Stimulated activated CD4-positive, alpha-beta T cell treated with anti-CD3 and anti-CD28 coated beads, Interleukin-15, amount 100 ng/mL, for 24 hours (primary cell): ENCODE data around the gene ATP11A.

Experiments
- DNase-seq: peaks from one replicate; pipeline ENCODE4 v3.0.0-alpha.2; 2020

Gene ATP11A

DNA sequence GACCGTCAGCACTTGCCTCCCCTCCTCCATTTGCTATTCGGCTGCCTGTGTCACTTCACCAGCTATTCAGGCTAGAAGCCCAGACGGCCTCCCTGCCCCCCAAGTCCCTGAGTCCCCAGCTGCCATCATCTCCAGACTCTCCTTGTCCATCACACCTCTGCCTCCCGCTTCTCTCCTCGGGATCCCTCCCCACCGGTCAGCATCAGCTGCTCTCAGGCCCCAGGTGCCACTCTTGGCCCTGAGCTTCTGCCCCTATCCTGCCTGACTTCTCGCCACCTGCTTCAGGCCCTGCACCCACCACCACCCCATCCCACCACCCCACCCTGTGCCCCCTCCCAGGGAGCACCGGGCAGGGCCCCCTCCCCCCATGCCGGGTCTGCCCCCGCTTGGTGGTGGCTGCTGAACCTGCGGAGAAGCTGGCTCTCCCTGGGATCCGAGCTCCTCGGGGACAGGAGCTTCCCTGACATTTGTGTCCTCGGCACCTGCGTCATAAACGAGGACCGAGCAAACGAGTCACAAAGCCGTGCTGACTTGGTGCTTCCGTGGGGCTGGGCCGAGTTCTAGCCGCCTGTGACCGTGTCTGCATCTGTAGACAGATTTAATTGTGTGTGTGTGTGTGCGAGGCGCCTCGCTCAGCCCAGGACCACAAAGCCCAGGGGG is 208.9 kb downstream of the ATP11A start:
- no peak for DNase-seq

DNA sequence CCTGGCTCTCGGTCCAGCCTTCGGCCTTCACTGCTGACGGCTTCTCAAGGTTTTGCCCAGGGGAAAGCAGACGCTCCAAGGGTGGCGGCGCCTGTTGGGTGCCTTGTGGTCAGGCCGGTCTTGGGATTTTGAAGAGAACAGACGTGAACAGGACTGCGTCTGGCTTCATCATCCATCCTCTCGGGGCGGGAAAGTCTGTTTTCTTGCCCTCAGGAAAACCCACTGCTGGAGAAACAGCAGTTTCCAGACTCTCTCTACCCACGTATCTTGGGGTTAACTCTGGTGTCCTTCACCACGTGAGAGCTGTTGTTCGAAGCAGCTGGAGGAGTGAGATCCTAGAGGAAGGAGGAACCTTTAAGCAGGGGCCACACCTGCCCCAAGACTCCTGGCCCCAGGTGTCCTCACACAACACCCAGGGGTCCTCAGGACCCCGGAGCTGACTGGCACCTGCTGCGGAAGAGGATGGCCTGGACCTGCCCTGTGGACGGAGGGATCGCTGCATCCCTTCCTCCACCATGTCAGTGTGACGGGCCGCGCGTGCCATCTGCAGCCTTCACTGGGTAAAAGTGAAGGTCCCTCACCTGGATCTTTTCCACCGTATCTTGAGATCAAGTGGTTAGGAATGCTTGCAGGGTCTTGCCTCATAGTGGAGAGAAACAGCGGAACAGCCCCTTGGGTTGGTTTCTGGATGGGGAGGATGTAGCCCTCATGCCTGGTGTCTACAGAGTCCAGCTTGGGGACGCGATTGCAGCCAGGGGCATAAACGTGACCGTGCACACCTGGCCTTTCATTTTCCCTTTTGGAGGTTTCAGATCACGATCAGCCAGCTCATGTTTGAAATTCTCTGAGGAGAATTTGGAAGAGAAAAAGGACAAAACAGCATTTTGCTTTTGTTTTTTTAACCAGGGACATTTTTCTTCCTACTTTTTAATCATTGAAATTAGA is 209.7 kb downstream of the ATP11A start:
- no peak for DNase-seq

DNA sequence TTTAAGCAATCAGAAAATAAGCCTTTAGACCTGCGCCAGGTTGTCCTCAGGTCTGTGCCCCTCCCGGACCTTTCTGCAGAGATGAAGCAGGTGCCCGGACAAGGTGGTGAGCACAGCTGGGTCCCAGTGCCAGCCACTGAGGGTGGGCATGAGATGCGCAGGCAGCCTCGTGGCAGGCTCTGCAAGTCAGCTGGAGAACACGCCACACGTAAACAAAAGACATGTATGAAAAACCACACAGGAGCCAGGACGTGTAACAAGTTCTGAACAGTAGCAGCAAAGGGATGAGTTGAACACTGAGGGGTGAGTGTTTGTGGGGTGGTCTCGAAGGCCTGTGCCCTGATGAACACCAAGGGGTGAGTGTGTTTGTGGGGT is 210.4 kb downstream of the ATP11A start:
- DNase-seq, result no peak

DNA sequence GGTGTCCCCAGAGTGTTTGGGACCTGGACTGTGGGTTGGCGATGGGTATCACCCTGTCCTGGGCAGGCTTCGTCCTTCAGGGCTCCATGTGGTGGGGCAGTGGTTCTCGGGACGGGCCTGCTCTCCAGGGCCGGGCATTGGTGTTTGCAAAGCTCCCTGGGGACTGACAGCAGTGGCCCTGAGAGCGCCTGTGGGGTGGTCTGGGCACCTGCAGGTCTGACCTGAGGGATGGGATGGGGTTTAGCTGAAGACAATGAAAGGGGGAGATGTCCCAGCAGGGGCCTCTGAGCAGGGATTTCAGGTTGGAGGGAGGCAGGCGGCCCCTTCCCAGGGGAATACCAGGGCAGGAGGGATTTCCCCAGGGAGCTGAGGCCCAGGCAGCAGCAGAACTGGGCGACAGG is 210.9 kb downstream of the ATP11A start:
- DNase-seq, result no peak

DNA sequence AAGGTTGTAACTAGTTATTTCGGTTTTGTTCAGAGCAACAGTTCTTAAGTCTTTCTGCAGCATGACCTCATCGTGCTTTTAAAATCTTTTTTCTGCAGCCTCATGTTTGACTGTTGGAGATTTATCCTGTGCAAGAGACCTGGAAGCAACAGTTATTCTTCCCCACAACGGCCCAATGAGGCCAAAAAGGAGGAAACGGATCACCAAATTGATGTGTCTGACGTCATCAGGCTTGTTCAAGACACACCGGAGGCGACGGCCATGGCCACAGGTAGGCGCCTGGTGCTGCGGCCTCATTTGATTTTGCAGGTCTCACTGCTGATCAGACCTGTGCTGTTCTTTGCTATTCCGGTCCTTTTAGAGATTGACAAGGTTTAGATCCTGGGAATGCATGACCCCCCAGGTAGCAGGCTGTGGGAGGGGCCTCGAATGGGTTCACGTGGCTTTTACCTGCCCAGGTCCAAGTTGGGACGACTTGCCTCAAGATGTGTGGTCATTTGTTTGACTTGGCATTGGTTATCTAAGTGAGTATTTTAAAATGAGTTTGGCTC is 212.3 kb downstream of the ATP11A start:
- no peak for DNase-seq

DNA sequence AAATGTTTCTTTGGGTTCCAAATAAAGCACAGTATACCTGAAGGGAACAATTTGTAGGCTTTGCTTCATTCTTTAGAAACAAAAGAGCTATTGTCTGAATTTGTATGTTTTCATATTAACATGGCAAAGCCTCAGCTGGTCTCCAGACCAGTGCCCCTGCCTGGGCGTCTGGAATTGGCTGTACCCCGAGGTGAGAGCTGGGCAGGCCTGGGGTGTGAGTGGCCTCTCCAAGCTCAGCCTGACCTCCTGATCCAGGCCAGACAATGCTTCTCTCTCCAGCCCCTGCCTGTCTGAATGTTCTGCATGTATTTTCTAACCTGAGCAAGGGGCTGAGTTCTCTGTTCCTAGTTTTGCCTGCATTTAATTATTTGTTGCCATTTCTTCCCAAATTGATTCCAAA is 212.8 kb downstream of the ATP11A start:
- DNase-seq, result no peak

DNA sequence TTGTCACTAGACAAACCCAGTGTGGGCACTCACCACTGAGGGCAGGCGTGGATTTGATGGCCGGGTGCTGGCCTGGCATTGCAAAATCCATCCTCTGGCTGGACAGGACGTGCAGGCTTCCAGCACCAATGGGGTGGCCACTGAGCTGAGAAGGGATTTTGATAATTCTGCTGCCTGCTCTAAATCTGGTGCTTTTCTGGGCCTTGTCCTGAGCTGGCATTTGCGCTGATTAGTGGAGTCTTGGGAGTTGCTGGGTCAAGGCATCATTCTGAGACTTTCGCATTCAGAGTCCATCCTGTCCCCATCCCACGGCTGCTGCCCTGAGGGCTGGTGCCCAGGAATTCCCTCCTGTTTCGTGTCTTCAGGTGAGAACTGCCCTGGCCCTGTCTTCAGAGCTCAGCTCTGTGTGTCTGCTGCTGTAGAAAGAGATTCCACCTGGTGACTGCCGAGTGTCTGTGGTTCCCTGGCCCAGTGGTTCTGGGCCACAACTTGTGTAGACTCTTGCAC is 213.3 kb downstream of the ATP11A start:
- DNase-seq, result no peak

DNA sequence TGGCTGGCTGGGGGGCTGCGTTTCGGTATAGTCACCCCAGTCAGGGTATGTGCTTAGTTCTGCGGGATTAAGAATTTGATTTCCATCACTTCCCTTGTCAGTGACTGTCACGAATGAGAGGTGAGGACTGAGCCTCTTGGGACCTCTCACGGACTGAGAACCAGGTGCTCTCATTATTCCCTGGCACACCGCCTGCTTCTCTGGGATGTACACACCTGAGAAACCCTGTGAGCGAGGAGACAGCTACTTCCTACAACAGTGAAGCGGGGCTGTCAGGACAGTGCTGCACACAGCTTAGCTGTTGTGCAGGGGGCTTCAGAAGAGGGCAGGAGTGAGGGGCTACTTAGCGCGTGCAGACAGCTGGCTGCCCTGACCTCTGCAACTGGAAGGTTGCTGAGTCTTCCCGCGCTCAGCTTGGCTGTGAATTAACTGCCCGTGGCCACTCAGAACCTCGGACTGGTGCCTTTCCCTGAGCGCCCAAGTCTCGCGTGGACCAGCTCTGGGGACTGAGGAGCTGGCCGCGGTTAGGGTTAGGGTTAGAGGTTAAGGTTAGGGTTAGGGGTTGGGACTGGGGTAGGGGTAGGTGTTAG is 213.9 kb downstream of the ATP11A start:
- DNase-seq, result no peak

DNA sequence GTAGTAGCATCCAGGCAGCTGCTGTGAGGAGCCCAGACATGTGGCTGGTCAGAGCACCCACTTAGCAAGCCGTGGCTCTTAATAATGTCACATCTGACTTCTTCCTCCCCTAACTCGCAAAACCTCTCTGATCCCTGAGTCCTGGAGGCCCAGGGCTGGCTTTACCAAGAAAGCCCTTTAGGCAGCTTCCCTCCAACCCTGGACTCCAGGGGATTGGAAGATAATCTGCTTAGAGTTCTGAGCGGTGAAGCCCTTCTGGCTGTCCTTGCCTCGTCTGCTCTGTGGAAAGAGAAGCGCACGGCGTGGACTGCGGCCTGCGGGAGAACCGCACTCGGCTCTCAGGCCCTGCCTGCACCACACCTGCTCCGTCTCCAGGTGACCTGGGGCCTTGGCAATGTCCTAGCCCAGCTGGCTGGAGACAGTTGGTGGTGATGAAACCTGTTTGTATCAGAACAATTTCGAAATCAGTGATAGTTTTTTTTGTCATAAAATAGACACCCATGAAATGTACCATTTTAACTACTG is 214.7 kb downstream of the ATP11A start:
- no peak for DNase-seq

DNA sequence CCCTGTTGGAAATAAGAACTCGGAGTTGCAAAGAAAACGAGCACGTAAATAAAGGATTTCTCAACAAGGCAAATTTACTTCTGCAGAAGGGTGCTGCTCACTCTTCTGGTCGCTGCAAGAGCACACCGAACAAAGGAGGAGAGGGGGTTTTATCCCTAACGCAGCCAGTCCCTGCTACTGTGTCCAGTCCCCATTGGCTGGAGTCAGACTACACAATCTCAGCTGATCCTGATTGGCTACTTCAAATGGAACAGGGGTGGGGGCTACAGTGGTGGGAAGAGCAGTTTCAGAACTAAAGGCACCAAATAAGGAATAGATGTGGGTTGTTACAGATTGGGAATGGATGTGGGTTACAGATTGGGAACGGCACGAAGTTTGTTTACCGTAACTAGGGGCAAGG is 215.2 kb downstream of the ATP11A start:
- no peak for DNase-seq

DNA sequence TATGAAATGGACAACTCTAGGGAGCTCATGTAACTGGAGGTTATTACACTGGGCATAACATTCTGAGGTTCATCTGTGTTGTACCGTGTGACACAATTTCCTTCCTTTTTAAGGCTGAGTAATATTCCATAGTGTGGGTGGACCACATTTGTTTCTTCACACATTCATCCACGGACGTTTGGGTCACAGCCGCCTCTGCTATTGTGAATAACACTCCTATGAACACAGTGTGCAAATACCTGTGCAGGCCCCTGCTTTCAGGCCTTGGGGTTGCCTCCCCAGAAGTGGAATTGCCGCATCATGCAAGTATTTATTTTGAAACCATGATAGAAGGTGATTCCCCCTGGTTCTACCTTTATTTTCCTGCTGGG is 215.8 kb downstream of the ATP11A start:
- DNase-seq, result no peak

DNA sequence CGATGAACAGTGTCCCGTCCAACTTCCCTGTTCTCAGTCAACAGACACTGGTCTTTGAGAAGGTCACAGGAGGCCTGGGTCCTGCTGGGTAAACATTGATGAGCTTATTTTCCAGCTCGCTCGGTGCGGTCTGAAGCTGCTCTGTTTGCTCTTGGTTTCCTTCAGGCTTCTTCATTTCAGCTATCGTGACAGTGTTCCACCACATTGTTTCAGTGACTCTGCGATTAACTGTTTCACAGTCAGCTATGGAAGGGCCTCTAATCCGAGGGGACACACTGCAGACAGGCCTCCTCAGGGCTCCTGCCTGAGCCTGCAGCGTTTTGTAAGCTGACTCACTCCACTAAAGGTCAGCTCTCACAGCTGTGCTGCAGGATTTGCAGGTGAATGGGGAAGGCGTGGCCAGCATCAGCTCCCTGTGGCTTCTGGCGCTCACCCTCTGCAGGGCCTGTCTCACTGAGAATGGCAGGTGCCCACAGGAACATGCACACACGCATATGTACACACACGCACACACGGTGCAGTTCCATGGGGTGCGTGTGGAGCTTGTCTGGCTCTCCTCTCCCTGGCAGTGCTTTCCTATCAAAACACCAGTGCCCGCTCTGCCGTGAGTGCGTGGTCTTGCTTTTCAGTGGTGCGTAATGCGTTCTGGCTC is 216.3 kb downstream of the ATP11A start:
- no peak for DNase-seq

DNA sequence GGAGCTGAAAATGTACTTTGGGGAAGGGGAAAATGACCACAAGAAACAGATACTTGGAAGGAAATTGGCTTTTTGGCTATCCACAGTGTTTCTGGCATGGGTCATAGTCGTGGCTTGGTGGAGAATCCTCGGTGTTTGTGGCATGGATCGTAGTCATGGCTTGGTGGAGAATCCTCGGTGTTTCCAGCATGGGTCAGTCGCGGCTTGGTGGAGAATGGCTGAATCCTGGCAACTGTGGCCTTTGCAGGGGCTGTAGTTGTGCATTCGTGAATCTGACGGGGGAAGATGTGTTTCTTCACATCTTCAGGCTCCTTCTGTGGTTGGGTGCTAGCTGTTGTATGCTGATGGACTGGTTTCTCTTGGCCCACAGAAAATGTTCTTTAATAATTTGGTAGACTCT is 217.4 kb downstream of the ATP11A start:
- no peak for DNase-seq

DNA sequence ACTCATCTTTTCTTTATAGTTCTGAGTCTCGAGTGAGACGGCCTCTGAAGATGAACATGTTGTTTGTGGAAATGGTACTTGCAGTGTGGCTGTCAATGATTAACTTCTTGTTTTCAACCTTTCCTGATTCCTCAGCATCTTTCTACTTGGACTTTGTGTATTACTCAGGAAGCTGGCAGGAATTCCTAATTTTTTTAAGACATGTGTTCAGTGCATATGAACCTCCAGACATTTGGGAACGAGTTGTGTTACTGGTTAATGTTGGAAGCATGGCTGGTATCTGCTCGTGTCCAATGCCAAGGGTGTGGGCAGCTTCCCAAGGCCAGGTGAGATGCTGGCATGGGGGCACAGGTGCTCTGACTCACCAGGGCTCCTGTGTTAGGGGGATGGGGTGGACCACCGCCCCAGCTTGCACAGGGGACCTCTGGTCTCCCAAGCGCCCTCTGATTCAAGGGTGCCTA is 218.1 kb downstream of the ATP11A start:
- DNase-seq, result no peak

DNA sequence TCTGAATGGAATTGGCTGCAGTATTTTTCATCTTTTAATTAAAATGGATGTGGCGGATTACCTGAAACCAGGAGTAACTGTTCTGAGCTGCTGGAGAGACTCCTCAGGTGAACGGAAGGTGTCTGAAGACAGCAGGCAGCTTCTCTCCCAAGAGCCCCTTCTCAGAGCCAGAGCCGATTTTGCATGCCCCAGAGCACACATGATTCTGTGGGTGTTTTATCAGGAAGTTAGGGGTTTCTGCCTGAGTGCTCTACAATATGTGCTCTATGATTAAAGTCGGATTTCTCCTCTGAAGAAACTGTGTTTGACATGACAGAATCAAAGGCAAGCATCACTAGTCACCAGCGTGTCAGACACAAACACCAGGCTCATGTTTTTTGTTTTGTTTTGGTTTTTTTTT is 218.5 kb downstream of the ATP11A start:
- no peak for DNase-seq

DNA sequence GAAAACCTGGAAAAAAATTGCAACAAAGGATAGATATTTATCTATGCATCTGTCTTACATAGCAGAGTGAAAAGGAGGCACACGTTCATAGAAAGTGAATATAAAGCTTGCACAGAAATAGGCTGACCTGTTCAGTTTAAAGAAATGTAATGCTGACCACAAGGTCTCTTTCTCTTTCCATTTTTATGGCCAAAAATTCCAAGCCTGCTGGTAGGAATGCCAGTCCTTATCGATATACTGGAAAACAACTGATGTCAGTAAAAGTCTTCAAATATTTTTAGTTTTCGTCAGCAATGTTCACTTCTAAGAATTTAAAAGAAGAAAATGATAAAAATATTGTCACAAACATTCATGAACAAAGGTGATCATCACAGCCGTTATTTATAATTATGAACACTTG is 220.2 kb downstream of the ATP11A start:
- no peak for DNase-seq

DNA sequence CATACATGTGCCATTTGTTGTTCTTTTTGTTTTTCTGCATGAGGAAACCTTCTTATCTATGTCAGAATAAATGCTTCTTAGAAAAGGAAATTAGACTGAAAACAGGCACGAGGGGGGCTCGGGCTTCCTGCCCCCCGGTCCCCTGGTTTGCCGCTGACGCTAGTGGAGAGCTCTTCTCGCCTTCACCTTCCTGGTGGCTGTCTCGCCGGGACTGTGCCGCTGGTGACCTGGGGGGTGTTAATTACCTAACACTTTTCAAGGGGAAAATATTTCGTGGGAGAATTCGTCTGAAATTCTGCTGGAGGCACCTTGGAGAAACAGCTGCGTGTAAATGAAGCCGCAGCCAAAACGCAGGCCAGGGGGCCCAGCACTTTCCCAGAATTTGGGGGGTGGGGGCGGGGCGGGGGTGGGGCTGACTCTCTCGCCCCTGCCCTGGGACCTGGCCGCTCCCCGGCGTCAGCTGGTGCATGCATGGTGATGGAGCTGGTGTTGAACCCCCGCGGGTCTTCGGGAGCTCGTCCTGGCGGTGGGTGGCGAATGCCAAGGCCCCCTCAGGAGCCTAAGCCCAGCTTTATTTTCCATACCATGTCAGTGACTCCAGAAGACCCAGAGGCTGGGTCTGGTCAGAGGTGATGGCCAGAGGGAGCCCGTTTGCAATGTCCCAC is 220.9 kb downstream of the ATP11A start:
- no peak for DNase-seq

DNA sequence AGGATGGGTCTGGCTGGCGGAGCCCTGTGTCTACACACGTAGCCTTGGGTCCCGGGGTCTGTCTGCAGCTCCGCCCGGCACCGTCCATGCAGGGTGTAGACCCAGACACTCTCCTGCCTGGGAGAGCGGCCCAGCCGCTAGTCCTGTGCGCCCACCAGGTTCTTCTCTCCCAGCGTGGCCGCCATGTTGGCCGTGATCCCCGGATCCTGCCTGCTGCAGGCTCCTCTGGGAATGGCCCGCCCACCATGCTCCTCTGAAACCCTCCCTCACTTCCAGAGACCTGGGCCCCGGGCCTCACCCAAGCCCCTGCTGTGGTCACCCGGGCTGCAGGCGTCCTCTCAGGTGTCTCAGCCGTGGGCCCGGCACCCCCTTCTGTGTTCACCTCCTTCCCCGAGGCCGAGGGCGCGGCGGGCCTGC is 221.5 kb downstream of the ATP11A start:
- DNase-seq, result no peak

DNA sequence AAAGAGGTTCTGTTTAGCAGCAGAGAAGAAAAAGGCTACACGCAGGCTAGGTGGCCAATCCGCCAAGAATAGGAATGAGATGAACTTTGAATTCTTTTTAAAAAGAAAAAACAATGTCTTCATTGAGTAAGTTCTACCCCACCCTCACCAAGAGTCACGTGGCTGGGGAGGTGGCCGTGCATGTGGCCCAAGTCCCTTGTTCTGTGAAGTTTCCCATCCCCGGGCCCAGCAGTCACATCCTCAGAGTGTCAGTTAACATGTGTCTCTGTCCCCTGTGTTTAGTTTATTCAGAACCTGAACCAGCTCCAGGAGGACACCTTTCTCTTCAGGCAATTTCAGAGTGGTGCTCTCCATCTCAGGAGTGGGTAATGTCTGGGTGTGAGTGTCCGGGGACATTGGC is 222.0 kb downstream of the ATP11A start:
- no peak for DNase-seq

DNA sequence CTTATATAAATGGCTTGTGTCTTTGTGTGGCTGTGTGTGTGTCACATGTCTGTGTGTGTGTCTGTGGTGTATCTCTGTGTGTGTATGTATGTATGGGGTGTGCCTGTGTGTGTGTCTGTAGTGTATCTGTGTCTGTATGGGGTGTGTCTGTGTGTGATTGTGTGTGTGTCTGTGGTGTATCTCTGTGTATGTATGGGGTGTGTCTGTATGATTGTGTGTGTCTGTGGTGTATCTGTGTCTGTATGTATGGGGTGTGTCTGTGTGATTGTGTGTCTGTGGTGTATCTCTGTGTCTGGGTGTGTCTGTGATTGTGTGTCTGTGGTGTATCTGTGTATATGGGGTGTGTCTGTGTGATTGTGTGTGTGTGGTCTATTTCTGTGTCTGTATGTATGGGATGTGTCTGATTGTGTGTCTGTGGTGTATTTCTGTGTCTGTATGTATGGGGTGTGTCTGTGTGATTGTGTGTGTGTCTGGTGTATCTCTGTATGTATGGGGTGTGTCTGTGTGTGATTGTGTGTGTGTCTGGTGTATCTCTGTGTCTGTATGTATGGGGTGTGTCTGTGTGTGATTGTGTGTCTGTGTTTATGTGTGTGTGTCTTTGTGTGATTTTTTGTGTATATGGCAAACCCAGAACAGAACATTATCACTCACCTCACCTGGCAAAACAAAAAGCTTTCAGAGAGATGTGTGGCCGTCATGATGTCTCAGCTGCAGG is 223.0 kb downstream of the ATP11A start:
- DNase-seq, result no peak

DNA sequence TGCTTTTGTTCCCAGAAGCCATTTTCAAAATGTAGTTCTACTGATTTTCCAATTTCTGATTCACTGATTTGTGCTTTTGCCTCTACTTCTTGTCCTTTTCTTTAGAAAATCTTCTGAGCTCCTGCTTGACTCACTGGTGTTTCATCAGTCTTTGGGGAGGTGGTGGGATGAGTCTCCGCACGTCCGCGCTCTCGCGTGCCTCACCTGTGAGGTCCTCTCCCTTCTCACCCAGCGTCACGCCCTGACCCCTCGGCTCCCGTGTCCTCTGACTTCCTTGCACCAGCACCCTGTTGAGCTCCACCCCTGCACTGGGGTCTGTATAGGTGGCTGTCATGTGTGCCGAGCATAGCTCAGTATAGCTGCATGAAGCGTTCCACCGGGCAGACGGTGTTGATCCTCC is 226.5 kb downstream of the ATP11A start:
- DNase-seq, result no peak
